K562 (cell line): ENCODE measurements around the gene ABCF2. TPM values are rescaled to one million over a fixed set of nuclear protein-coding genes. Genes with fewer than 3 reads are reported as not detected.
A peak's percentile ranks its signal among the peaks of the same experiment; 100 is the strongest.

Experiments used
- ELF1 ChIP-seq: fragments of 200-800 bp; sonication (Bioruptor generic); IDR thresholded peaks from 2 replicates; pipeline ENCODE4 v1.6.1; 2016; ENCODE audit warnings: missing genetic modification characterization, missing compliant biosample characterization
- ETV6 ChIP-seq, 3 experiments: fragments of 150-350 bp in 1 of 3; sonication (generic) in 1 of 3; formaldehyde crosslinking in 1 of 3; IDR thresholded peaks; 2 replicates each; pipeline versions ENCODE4 v1.6.1 to v1.8.0; 2014 to 2022; ENCODE audit warnings: borderline replicate concordance in 2 of 3, low read depth in 2 of 3, antibody characterized with exemption in 1 of 3, low read length in 1 of 3, mild to moderate bottlenecking in 1 of 3, missing genetic modification reagents in 1 of 3
- FUS ChIP-seq: fragments of 200-400 bp; formaldehyde crosslinking; optimal IDR thresholded peaks from 2 replicates; pipeline ENCODE3; 2017; ENCODE audit warnings: low read depth, low read length
- JUNB ChIP-seq: fragments of 450-650 bp; formaldehyde crosslinking; conservative IDR thresholded peaks from 2 replicates; pipeline ENCODE4 v1.4.0; 2020; ENCODE audit warnings: mild to moderate bottlenecking
- L3MBTL2 ChIP-seq: fragments of 450-650 bp; IDR thresholded peaks from 2 replicates; pipeline ENCODE4 v1.6.1; 2016; ENCODE audit warnings: mild to moderate bottlenecking, moderate library complexity
- MTA3 ChIP-seq: fragments of 450-650 bp; formaldehyde crosslinking; IDR thresholded peaks from 2 replicates; pipeline ENCODE4 v1.6.1; 2017; ENCODE audit warnings: mild to moderate bottlenecking, borderline replicate concordance
- MYBL2 ChIP-seq, 2 experiments: fragments of 450-650 bp in 1 of 2; sonication (generic) in 1 of 2; formaldehyde crosslinking in 1 of 2; IDR thresholded peaks; 2 replicates each; pipeline versions ENCODE4 v1.6.1 to v1.8.1; 2017 to 2022; ENCODE audit warnings: borderline replicate concordance in 1 of 2, inconsistent platforms in 1 of 2, low read depth in 1 of 2, mild to moderate bottlenecking in 1 of 2, missing genetic modification reagents in 1 of 2, moderate library complexity in 1 of 2
- NCOR1 ChIP-seq: fragments of 450-650 bp; IDR thresholded peaks from 2 replicates; pipeline ENCODE4 v1.6.1; 2016; ENCODE audit warnings: mild to moderate bottlenecking, moderate library complexity
- NELFE ChIP-seq: IDR thresholded peaks from 2 replicates; pipeline ENCODE4 v1.6.1; 2011; ENCODE audit warnings: mild to moderate bottlenecking; ENCODE audit not compliant: insufficient read depth, insufficient read length
- PPARD ChIP-seq: fragments of 250-450 bp; sonication (Bioruptor Pico); IDR thresholded peaks from 2 replicates; pipeline ENCODE4 v1.8.0; 2022; ENCODE audit warnings: inconsistent platforms, mild to moderate bottlenecking, moderate library complexity
- PRMT5 ChIP-seq: sonication (generic); formaldehyde crosslinking; IDR thresholded peaks from 2 replicates; pipeline ENCODE4 v1.5.0; 2020; ENCODE audit warnings: missing genetic modification reagents
- PTBP1 ChIP-seq: fragments of 200-400 bp; formaldehyde crosslinking; IDR thresholded peaks from 2 replicates; pipeline ENCODE4 v1.6.1; 2017; ENCODE audit warnings: low read depth, low read length
- ZBTB17 ChIP-seq: fragments of 450-650 bp; formaldehyde crosslinking; IDR thresholded peaks from 2 replicates; pipeline ENCODE4 v1.4.0; 2020; ENCODE audit warnings: mild to moderate bottlenecking
- ZNF232 ChIP-seq: sonication (generic); formaldehyde crosslinking; IDR thresholded peaks from 2 replicates; pipeline ENCODE4 v1.8.0; 2022; ENCODE audit warnings: mild to moderate bottlenecking, missing genetic modification reagents
- ZNF311 ChIP-seq: fragments of 250-450 bp; sonication (Bioruptor Pico); IDR thresholded peaks from 2 replicates; pipeline ENCODE4 v1.4.0; 2020; ENCODE audit warnings: mild to moderate bottlenecking, moderate library complexity
- ZNF384 ChIP-seq: IDR thresholded peaks from 2 replicates; pipeline ENCODE4 v1.6.1; 2012; ENCODE audit warnings: low read depth, low read length, improper control_type of control experiment
- ZNF76 ChIP-seq: fragments of 250-450 bp; sonication (Bioruptor Pico); IDR thresholded peaks from 2 replicates; pipeline ENCODE4 v1.4.0; 2020; ENCODE audit warnings: mild to moderate bottlenecking, moderate library complexity, borderline replicate concordance
- polyA plus RNA-seq, 8 experiments: library from polyadenylated mRNA; depleted of rRNA in 4 of 8; stranded (reverse) in 5 of 8; unstranded in 3 of 8; fragments of >200 nt; fragmentation: Nextera tagmentation in 2 of 8; fragmentation: Illumina TruSeq in 1 of 8; extraction: Ambion mirVana in 2 of 8; extraction: Trizol in 1 of 8; gene quantifications; 2 replicates each; pipeline versions ENCODE4 v1.2.1 to v1.2.3, GENCODE V29; 2011 to 2014; ENCODE audit warnings: inconsistent platforms in 1 of 8, missing spikeins in 1 of 8
- total RNA-seq, 7 experiments: library from RNA; depleted of rRNA in 6 of 7; stranded (reverse); fragments of >200 nt in 6 of 7; fragmentation: Illumina TruSeq in 2 of 7; extraction: Trizol in 2 of 7; gene quantifications; 2 replicates each; pipeline versions ENCODE4 v1.2.1 to v1.2.3, GENCODE V29; 2011 to 2021; ENCODE audit warnings: low replicate concordance in 1 of 7
- TF ChIP-seq, protein P1 (sequence below): fragments of 250-450 bp; sonication (Bioruptor Pico); IDR thresholded peaks from 2 replicates; pipeline ENCODE4 v1.4.0; 2020; ENCODE audit warnings: mild to moderate bottlenecking
- TF ChIP-seq, protein P2 (sequence below): sonication (generic); formaldehyde crosslinking; IDR thresholded peaks from 2 replicates; pipeline ENCODE4 v1.8.1; 2023; ENCODE audit warnings: mild to moderate bottlenecking, missing genetic modification reagents
- TF ChIP-seq, protein P3 (sequence below): fragments of 450-650 bp; IDR thresholded peaks from 2 replicates; pipeline ENCODE4 v1.6.1; 2017; ENCODE audit warnings: antibody characterized with exemption
- TF ChIP-seq, protein P4 (sequence below), 2 experiments: fragments of 200-800 bp in 1 of 2; sonication (Bioruptor generic) in 1 of 2; sonication (generic) in 1 of 2; formaldehyde crosslinking in 1 of 2; IDR thresholded peaks in 1 of 2; conservative IDR thresholded peaks in 1 of 2; 2 replicates each; pipeline versions ENCODE4 v1.5.0 to v1.6.1; 2016 to 2020; ENCODE audit warnings: missing compliant biosample characterization in 1 of 2, missing genetic modification characterization in 1 of 2, missing genetic modification reagents in 1 of 2

The ABCF2 gene
- total and polyA plus RNA-seq, 9 of the 15 experiments (the other 6 are each of a cell fraction or from before 2014, with no cell fraction given), result 62.1 to 224 (median 113) TPM

DNA sequence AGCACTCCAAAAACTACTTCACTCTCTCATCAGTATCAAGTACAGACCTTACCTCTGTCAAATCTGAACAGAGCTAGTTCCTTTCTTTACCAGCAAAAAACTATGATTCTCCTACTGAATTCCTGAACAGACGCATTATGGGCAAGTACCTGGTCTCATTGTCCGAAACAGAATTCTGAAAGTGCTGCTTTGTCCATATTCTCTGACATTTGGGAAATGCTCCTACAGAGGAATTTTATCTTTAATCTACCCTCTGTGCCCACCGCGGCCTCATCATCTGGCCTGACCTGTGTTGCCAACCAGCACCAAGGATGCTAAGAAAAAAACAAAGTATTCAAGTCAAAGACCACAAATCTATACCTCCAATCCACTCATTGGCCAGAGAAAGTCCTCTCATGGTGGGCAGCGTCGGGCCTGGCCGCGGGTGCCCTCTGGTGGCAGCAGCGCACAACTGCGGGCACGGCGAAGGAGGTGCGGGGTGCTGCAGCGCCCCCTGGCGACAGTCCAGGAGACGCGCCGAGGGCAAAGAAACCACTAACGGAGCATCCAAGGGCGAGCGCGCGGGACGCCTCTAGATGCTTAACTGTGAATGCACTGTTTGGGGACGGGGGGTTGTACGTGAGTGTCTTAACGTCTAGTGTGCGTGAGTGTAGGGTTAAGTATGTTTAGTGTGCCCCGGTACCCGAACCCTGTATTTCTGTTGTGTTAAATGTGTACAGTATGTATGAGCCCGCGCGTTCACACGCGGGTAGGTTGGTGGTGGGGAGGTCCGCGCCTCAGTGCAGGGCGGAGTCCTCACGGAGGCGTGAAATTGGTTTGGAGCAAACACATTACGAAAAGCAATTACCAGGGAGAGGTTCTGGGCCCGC is 54.5 kb downstream of the ABCF2 start (continued):
- TF ChIP-seq, protein P1, sequence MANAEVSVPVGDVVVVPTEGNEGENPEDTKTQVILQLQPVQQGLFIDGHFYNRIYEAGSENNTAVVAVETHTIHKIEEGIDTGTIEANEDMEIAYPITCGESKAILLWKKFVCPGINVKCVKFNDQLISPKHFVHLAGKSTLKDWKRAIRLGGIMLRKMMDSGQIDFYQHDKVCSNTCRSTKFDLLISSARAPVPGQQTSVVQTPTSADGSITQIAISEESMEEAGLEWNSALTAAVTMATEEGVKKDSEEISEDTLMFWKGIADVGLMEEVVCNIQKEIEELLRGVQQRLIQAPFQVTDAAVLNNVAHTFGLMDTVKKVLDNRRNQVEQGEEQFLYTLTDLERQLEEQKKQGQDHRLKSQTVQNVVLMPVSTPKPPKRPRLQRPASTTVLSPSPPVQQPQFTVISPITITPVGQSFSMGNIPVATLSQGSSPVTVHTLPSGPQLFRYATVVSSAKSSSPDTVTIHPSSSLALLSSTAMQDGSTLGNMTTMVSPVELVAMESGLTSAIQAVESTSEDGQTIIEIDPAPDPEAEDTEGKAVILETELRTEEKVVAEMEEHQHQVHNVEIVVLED, result 0 out of 2 replicates have a peak, but pooled peaks have one; percentile 17
- TF ChIP-seq, protein P2, sequence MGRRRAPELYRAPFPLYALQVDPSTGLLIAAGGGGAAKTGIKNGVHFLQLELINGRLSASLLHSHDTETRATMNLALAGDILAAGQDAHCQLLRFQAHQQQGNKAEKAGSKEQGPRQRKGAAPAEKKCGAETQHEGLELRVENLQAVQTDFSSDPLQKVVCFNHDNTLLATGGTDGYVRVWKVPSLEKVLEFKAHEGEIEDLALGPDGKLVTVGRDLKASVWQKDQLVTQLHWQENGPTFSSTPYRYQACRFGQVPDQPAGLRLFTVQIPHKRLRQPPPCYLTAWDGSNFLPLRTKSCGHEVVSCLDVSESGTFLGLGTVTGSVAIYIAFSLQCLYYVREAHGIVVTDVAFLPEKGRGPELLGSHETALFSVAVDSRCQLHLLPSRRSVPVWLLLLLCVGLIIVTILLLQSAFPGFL (CRISPR knock-in tag), result peak; percentile 73; the same call in 1 of the 2 replicates
- TF ChIP-seq ZNF232 (CRISPR knock-in tag) (no peak), ZNF384 (peak; percentile 68), MTA3 (peak; percentile 69; the same call in 1 of the 2 replicates), L3MBTL2 (peak; percentile 44), ZNF76 (no peak), ZNF311 (CRISPR knock-in tag) (no peak), NCOR1 (no peak; the same call in 1 of the 2 replicates), FUS (no peak), JUNB (no peak), MYBL2 (IDR thresholded peaks at IDR 0.05; ENCODE audit: low read depth) (no peak), MYBL2 (CRISPR knock-in tag; IDR thresholded peaks at IDR 0.05; ENCODE audit: borderline replicate concordance) (no peak), ELF1 (no peak), PTBP1 (no peak), ZBTB17 (CRISPR knock-in tag) (no peak), PPARD (CRISPR knock-in tag) (no peak), ETV6 (IDR thresholded peaks at IDR 0.05; ENCODE audit: borderline replicate concordance in 1 of 2, low read depth in 2 of 2, low read length in 1 of 2) (peak in 1 of 2 experiments; percentile 53; a peak in 1 of 4 replicates), ETV6 (CRISPR knock-in tag; IDR thresholded peaks at IDR 0.05; ENCODE audit: borderline replicate concordance) (no peak), NELFE (no peak), PRMT5 (CRISPR knock-in tag) (no peak)
- TF ChIP-seq, protein P3, sequence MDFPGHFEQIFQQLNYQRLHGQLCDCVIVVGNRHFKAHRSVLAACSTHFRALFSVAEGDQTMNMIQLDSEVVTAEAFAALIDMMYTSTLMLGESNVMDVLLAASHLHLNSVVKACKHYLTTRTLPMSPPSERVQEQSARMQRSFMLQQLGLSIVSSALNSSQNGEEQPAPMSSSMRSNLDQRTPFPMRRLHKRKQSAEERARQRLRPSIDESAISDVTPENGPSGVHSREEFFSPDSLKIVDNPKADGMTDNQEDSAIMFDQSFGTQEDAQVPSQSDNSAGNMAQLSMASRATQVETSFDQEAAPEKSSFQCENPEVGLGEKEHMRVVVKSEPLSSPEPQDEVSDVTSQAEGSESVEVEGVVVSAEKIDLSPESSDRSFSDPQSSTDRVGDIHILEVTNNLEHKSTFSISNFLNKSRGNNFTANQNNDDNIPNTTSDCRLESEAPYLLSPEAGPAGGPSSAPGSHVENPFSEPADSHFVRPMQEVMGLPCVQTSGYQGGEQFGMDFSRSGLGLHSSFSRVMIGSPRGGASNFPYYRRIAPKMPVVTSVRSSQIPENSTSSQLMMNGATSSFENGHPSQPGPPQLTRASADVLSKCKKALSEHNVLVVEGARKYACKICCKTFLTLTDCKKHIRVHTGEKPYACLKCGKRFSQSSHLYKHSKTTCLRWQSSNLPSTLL, result no peak
- TF ChIP-seq, protein P4, sequence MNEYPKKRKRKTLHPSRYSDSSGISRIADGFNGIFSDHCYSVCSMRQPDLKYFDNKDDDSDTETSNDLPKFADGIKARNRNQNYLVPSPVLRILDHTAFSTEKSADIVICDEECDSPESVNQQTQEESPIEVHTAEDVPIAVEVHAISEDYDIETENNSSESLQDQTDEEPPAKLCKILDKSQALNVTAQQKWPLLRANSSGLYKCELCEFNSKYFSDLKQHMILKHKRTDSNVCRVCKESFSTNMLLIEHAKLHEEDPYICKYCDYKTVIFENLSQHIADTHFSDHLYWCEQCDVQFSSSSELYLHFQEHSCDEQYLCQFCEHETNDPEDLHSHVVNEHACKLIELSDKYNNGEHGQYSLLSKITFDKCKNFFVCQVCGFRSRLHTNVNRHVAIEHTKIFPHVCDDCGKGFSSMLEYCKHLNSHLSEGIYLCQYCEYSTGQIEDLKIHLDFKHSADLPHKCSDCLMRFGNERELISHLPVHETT (CRISPR knock-in tag; conservative IDR thresholded peaks at IDR 0.05 in 1 of 2, IDR thresholded peaks at IDR 0.05 in 1 of 2), result no peak
